Hepatocyte (in vitro differentiated cells): ENCODE results near the gene TPRX1.

ENCODE experiments used
- EZH2 ChIP-seq: fragments of 200-600 bp; sonication (generic); IDR thresholded peaks from 2 replicates; pipeline ENCODE4 v1.6.1; 2016; ENCODE audit warnings: antibody characterized with exemption, mild to moderate bottlenecking, borderline replicate concordance
- EZH2phosphoT487 ChIP-seq: fragments of 200-600 bp; sonication (generic); IDR thresholded peaks from one replicate; pipeline ENCODE4 v1.6.1; 2018; ENCODE audit warnings: antibody characterized with exemption, mild to moderate bottlenecking, low read depth, moderate library complexity; ENCODE audit not compliant: unreplicated experiment, severe bottlenecking
- TF ChIP-seq, protein P1 (sequence below): fragments of 200-600 bp; sonication (generic); IDR thresholded peaks from 2 replicates; pipeline ENCODE4 v1.5.1; 2016; ENCODE audit warnings: antibody characterized with exemption, mild to moderate bottlenecking; ENCODE audit not compliant: poor library complexity

DNA sequence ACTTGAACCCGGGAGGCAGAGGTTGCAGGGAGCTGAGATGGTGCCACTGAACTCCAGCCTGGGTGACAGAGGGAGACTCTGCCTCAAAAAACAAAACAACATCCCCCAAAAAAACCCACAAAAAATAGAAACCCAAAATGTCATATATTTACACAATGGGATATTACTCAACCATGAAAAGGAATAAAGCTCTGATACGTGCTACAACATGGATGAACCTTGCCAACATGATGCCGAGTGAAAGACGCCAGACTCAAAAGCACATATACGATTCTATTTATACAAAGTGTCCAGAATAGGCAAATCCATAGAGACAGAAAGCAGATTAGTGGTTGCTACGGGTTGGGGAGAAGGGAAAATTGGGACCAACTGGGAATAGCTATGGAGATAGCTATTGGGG, 2.1 kb upstream of the TPRX1 start:
- TF ChIP-seq, protein P1, sequence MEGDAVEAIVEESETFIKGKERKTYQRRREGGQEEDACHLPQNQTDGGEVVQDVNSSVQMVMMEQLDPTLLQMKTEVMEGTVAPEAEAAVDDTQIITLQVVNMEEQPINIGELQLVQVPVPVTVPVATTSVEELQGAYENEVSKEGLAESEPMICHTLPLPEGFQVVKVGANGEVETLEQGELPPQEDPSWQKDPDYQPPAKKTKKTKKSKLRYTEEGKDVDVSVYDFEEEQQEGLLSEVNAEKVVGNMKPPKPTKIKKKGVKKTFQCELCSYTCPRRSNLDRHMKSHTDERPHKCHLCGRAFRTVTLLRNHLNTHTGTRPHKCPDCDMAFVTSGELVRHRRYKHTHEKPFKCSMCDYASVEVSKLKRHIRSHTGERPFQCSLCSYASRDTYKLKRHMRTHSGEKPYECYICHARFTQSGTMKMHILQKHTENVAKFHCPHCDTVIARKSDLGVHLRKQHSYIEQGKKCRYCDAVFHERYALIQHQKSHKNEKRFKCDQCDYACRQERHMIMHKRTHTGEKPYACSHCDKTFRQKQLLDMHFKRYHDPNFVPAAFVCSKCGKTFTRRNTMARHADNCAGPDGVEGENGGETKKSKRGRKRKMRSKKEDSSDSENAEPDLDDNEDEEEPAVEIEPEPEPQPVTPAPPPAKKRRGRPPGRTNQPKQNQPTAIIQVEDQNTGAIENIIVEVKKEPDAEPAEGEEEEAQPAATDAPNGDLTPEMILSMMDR = no peak
- no peak for TF ChIP-seq EZH2
- TF ChIP-seq EZH2phosphoT487 = no peak
